Bladder microvascular endothelial cell (primary cell): ENCODE results near the gene MVP. TPM values are rescaled to one million over a fixed set of nuclear protein-coding genes. Genes with fewer than 3 reads are reported as not detected.

ENCODE experiments used
- total RNA-seq: library from RNA; depleted of rRNA; stranded (reverse); fragments of >200 nt; gene quantifications from 2 replicates; pipeline ENCODE4 v1.2.3, GENCODE V29; 2014

MVP gene
- 223 and 253 TPM in 2 replicates for total RNA-seq

GRCh38 chr16:29820271-29820701 is at the start of gene MVP:
MVP (plus strand) TSS chr16:29820462; CDS start chr16:29830550, 10,088 bp downstream.

GRCh38 chr16:29777576-29778350 is 42.5 kb upstream of the MVP start, which contains the start of gene ZG16:
ZG16 (plus strand) TSS chr16:29778256; CDS start chr16:29779267, 1,011 bp downstream.

DNA sequence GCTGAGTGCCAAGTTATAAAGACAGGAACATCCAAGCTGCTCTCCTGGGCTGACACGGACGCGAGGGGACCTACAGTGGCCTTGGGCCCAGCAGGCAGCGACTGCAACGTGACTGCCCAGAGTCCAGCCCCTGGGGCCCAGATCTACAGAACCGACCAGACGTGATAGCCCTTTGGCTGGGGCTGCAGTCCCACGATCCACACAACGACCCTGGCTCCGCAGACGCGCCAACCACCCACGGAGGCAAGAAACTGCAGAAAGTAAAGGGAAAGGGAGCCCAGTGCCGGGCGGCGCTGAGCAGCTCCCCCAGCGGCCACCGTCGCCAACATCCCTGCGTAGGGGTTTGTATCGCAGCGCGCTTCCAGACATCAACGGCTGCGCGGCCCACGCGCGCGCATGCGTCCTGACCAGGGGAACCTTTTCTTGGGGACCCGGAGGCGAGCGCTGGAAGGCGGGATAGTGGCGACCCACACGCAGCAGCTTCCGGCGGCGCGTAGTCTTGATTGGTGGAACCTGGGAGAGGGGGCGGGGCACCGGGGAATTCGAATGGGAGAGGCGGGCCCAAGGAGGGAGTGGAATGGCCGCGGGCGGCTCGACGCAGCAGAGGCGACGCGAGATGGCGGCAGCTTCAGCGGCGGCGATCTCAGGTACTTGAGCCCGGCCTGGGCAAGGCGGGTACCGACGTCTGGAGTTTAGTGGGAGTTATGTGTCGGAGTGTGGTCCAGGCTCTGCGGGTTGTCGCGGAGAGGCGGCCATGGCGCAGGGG is 29.9 kb upstream of the MVP start, which contains the start of gene KIF22:
Gene KIF22, plus strand, starts transcription at position 569 of the 766 bp plus-strand sequence. Its CDS starts 9 bp downstream, at position 578.

DNA sequence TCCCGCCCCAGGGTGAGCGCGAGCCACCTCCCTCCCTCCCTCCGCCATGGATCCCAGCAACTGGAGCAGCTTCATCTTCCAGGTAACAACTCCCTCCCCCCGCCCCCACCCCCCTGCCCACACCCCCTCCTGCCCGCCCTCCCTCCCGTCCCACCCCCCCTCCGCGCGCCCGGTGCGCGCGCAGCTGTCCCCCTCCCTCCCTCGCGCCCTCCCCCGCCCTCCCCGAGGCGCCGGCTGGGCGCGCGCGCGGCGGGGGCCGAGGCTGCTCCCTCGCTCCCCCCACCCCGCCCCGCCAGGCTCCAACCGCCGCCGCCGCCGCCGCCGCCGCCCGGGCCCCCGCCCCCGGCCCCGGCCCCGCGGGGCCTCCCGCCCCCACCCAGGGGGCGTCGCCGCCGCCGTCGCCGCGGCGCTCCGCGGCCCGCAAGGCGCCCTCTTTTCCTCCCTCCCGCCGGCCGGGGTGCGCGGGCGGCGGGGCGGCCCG is 14.1 kb upstream of the MVP start, which contains the start of gene MAZ:
Gene MAZ, plus strand, starts transcription at position 431 of the 481 bp plus-strand sequence. CDS start 173 bp downstream, outside the sequence.

GRCh38 chr16:29811896-29812665 is 8.2 kb upstream of the MVP start, which contains the start of gene PRRT2:
PRRT2 (plus strand) TSS chr16:29812193; CDS start chr16:29813055, 862 bp downstream.

GRCh38 chr16:29815793-29816693 is 4.2 kb upstream of the MVP start, which contains the start of gene PAGR1:
PAGR1 (plus strand) TSS chr16:29816152; CDS start chr16:29816526, 374 bp downstream.

DNA sequence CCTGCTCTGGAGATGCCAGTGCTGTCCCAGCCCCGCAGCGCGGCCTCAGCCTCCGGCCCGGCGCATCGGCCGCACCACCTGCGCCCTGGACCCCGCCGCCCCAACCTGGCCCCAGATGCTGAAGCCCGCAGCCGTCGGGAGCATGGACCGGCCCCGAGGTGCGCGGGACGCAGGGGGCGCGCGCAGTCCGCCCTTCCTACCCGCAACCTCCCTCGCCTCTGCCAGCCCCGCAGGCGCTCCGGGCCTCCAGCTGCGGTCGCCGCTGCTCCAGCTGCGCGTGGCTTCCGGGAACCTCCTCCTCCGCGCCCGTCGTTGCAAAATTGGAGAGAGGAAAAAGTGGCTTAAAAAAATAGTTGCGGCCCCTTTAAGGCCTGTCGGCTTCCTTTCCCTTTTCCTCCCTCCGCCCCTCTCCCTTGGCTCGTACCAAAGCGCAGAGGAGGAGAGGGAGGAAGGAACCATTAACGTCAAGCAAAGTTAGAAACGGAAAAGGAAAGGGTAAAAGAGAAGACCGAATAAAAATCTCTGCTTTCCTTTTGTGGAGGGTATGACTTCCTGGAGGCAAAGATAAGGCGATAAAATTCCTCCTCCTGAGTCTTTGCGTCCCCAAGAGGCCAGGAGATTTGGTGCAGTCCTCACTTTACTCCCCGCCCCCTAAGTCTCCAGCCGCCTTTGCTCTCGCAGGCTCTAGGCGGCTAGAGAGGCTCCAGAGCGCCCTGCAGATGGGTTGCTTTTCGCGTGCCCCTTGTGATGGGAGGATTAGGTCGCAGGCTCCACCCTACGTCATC is 42.8 kb downstream of the MVP start, which contains the start of gene CDIPT:
Gene CDIPT, minus strand, starts transcription at position 343 of the 785 bp plus-strand sequence. CDS start 369 bp downstream, outside the sequence.

Other genes with a start within 250 kb of the MVP start
- gene SPN, start 157.2 kb upstream of the MVP start, total RNA-seq, result not detected in 2 replicates
- gene QPRT, start 141.3 kb upstream of the MVP start, total RNA-seq, result 0.81 TPM in 1 of 2 replicates, not detected in the other
- gene C16orf54, start 74.5 kb upstream of the MVP start, total RNA-seq, result not detected in 2 replicates
- gene ZG16, start 42.2 kb upstream of the MVP start, total RNA-seq, result not detected in 2 replicates
- 38.6 and 60.5 TPM in 2 replicates for gene KIF22, start 29.7 kb upstream of the MVP start, total RNA-seq
- 171 and 211 TPM in 2 replicates for gene MAZ, start 13.9 kb upstream of the MVP start, total RNA-seq
- 0.25 TPM in 1 of 2 replicates, not detected in the other for gene PRRT2, start 8.3 kb upstream of the MVP start, total RNA-seq
- gene PAGR1, start 4.3 kb upstream of the MVP start, total RNA-seq, result 15.1 and 15.4 TPM in 2 replicates
- 63.0 and 90.8 TPM in 2 replicates for gene CDIPT, start 42.8 kb downstream of the MVP start, total RNA-seq
- gene SEZ6L2, start 79.1 kb downstream of the MVP start, total RNA-seq, result 0.65 and 5.9 TPM in 2 replicates
- 0.32 and 0.63 TPM in 2 replicates for gene ASPHD1, start 80.0 kb downstream of the MVP start, total RNA-seq
- gene KCTD13, start 105.8 kb downstream of the MVP start, total RNA-seq, result 2.9 and 7.9 TPM in 2 replicates
- 52.2 and 80.0 TPM in 2 replicates for gene TMEM219, start 141.6 kb downstream of the MVP start, total RNA-seq
- 98.1 and 119 TPM in 2 replicates for gene TAOK2, start 153.4 kb downstream of the MVP start, total RNA-seq
- gene HIRIP3, start 175.2 kb downstream of the MVP start, total RNA-seq, result 6.6 and 8.2 TPM in 2 replicates
- 13.9 and 20.0 TPM in 2 replicates for gene INO80E, start 175.8 kb downstream of the MVP start, total RNA-seq
- 0.32 and 0.63 TPM in 2 replicates for gene DOC2A, start 190.6 kb downstream of the MVP start, total RNA-seq
- not detected in 2 replicates for gene C16orf92, start 202.7 kb downstream of the MVP start, total RNA-seq
- gene TLCD3B, start 210.8 kb downstream of the MVP start, total RNA-seq, result 0.16 TPM in 1 of 2 replicates, not detected in the other
- gene ALDOA, start 245.3 kb downstream of the MVP start, total RNA-seq, result 249 and 321 TPM in 2 replicates